PC-9 (cell line): ENCODE measurements around the gene TMEM258. TPM values are rescaled to one million over a fixed set of nuclear protein-coding genes. Genes with fewer than 3 reads are reported as not detected.

ENCODE experiments used
- BruUV-seq: library from RNA; stranded (reverse); fragments of 400-500 nt; replicated peaks from 2 replicates; lab custom pipeline; 2021; lab: Mats Ljungman, UMichigan
- CTCF ChIA-PET: fragments of 300-600 bp; sonication (Branson Sonifier 250); formaldehyde crosslinking; loops from one replicate; lab custom pipeline; 2022; ENCODE audit warnings: antibody characterized with exemption; lab: Charles Lee
- POLR2A ChIA-PET: fragments of 300-600 bp; sonication (Branson Sonifier 250); formaldehyde crosslinking; loops from one replicate; lab custom pipeline; 2022; ENCODE audit warnings: antibody characterized with exemption; ENCODE audit not compliant: unreplicated experiment; lab: Charles Lee
- DNase-seq, 2 experiments: peaks; one replicate each; pipeline versions ENCODE4 v3.0.0 to v3.0.0-alpha.2; 2015 to 2022; ENCODE audit warnings: mixed read lengths in 1 of 2
- H2AFZ ChIP-seq: fragments of 200-600 bp; sonication (generic); 2 replicates; pipeline ENCODE4 v1.8.1; 2017; ENCODE audit warnings: antibody characterized with exemption
- H3F3A ChIP-seq: fragments of 200-600 bp; sonication (generic); 2 replicates; pipeline ENCODE4 v1.8.1; 2017; ENCODE audit warnings: antibody characterized with exemption, mild to moderate bottlenecking, low read depth; ENCODE audit not compliant: insufficient read depth
- H3K27ac ChIP-seq: fragments of 200-600 bp; sonication (generic); 2 replicates; pipeline ENCODE4 v1.6.1; 2016; ENCODE audit warnings: mixed run types
- H3K27me3 ChIP-seq: fragments of 200-600 bp; sonication (generic); 2 replicates; pipeline ENCODE4 v1.6.1; 2016; ENCODE audit warnings: low read depth, mixed run types; ENCODE audit not compliant: insufficient read depth
- H3K36me3 ChIP-seq: fragments of 200-600 bp; sonication (generic); 2 replicates; pipeline ENCODE4 v1.6.1; 2016; ENCODE audit warnings: low read depth, mixed run types
- H3K4me1 ChIP-seq: fragments of 200-600 bp; sonication (generic); replicated peaks from 2 replicates; pipeline ENCODE4 v1.6.1; 2016; ENCODE audit warnings: mixed run types; ENCODE audit not compliant: insufficient read depth
- H3K4me2 ChIP-seq: fragments of 200-600 bp; sonication (generic); 2 replicates; pipeline ENCODE4 v1.6.1; 2017; ENCODE audit warnings: mixed run types
- H3K4me3 ChIP-seq: fragments of 200-600 bp; sonication (generic); 2 replicates; pipeline ENCODE4 v1.6.1; 2016; ENCODE audit warnings: mixed run types
- H3K79me2 ChIP-seq: fragments of 200-600 bp; sonication (generic); 2 replicates; pipeline ENCODE4 v1.6.1; 2017; ENCODE audit warnings: low read depth, mixed run types
- H3K9me2 ChIP-seq: fragments of 200-600 bp; sonication (generic); 2 replicates; pipeline ENCODE4 v1.8.1; 2017; ENCODE audit warnings: mild to moderate bottlenecking; ENCODE audit not compliant: insufficient read depth
- H3K9me3 ChIP-seq: fragments of 200-600 bp; sonication (generic); 2 replicates; pipeline ENCODE4 v1.8.1; 2016; ENCODE audit warnings: low read depth; ENCODE audit not compliant: insufficient read depth
- H4K20me1 ChIP-seq: fragments of 200-600 bp; sonication (generic); 2 replicates; pipeline ENCODE4 v1.8.1; 2017; ENCODE audit not compliant: insufficient read depth
- EZH2 ChIP-seq: fragments of 200-600 bp; sonication (generic); IDR thresholded peaks from 2 replicates; pipeline ENCODE4 v1.8.0; 2017; ENCODE audit warnings: antibody characterized with exemption, low read depth
- intact Hi-C: fragments of 100-400 bp; cut with micrococcal nuclease; formaldehyde crosslinking; loops from one replicate; pipeline ENCODE4 v1.10.0; 2022; ENCODE audit not compliant: unreplicated experiment
- total RNA-seq: library from RNA; stranded (reverse); gene quantifications from 2 replicates; pipeline ENCODE4 v1.2.3, GENCODE V29; 2021
- TF ChIP-seq, protein P1 (sequence below): fragments of 200-600 bp; sonication (generic); conservative IDR thresholded peaks from 2 replicates; pipeline ENCODE4 v1.6.1; 2017; ENCODE audit warnings: mixed run types, antibody characterized with exemption, mild to moderate bottlenecking, moderate library complexity

TMEM258 gene
- total RNA-seq, 1 experiment from 2014 or later: 217 TPM

GRCh38 chr11:61780581-61781162, 11.7 kb downstream of the TMEM258 start:
- ChIA-PET POLR2A (interaction anchor here (0.5 kb wide), 1 partner anchor 21 kb away, joined by 4 read pairs; no protein-coding TSS in a partner anchor), CTCF (no interaction called here)
- DNase-seq: no peak
- Histone ChIP-seq H2AFZ (no peak overlapping the region), H3K4me3 (no peak overlapping the region), H4K20me1 (peaks cover 5% of the 10 kb centered on the region; the same call in 1 of the 2 replicates), H3K9me2 (no peaks in the 10 kb centered on the region), H3K9me3 (no peaks in the 10 kb centered on the region), H3K36me3 (no peaks in the 10 kb centered on the region), H3K27me3 (no peaks in the 10 kb centered on the region), H3K79me2 (no peaks in the 10 kb centered on the region), H3F3A (peaks cover 13% of the 10 kb centered on the region), H3K4me1 (no peaks in the 10 kb centered on the region), H3K27ac (no peak overlapping the region), H3K4me2 (no peak overlapping the region)
- BruUV-seq: no TSS peak
- intact Hi-C loops: no loop called here
- no peak for TF ChIP-seq EZH2
- TF ChIP-seq, protein P1, sequence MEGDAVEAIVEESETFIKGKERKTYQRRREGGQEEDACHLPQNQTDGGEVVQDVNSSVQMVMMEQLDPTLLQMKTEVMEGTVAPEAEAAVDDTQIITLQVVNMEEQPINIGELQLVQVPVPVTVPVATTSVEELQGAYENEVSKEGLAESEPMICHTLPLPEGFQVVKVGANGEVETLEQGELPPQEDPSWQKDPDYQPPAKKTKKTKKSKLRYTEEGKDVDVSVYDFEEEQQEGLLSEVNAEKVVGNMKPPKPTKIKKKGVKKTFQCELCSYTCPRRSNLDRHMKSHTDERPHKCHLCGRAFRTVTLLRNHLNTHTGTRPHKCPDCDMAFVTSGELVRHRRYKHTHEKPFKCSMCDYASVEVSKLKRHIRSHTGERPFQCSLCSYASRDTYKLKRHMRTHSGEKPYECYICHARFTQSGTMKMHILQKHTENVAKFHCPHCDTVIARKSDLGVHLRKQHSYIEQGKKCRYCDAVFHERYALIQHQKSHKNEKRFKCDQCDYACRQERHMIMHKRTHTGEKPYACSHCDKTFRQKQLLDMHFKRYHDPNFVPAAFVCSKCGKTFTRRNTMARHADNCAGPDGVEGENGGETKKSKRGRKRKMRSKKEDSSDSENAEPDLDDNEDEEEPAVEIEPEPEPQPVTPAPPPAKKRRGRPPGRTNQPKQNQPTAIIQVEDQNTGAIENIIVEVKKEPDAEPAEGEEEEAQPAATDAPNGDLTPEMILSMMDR: no peak

GRCh38 chr11:61779666-61780525, 12.5 kb downstream of the TMEM258 start:
- Histone ChIP-seq H2AFZ (no peak overlapping the region), H3K27ac (no peak overlapping the region), H3K4me1 (no peaks in the 10 kb centered on the region), H3K79me2 (no peaks in the 10 kb centered on the region), H3K9me3 (no peaks in the 10 kb centered on the region), H3K4me2 (no peak overlapping the region), H3K9me2 (no peaks in the 10 kb centered on the region), H3F3A (peaks cover 13% of the 10 kb centered on the region), H3K36me3 (no peaks in the 10 kb centered on the region), H3K4me3 (no peak overlapping the region), H3K27me3 (no peaks in the 10 kb centered on the region), H4K20me1 (no peaks in the 10 kb centered on the region)
- intact Hi-C loops: no loop called here
- TF ChIP-seq, protein P1: no peak
- TF ChIP-seq EZH2: no peak
- POLR2A ChIA-PET: interaction anchor here (0.5 to 0.7 kb wide), 2 partner anchors 12 to 22 kb away, joined by 3 to 4 read pairs; no protein-coding TSS in a partner anchor
- DNase-seq: no peak
- CTCF ChIA-PET: interaction anchor here (1.1 kb wide), 1 partner anchor 29 kb away, joined by 3 read pairs; no protein-coding TSS in a partner anchor
- no TSS peak for BruUV-seq

GRCh38 chr11:61778920-61779650, 13.3 kb downstream of the TMEM258 start:
- H2AFZ ChIP-seq: no peak overlapping the region
- no peaks in the 10 kb centered on the region for H3K9me2 ChIP-seq
- intact Hi-C loops: no loop called here
- H3K4me3 ChIP-seq: no peak overlapping the region
- no TSS peak for BruUV-seq
- no peaks in the 10 kb centered on the region for H3K36me3 ChIP-seq
- no peak for TF ChIP-seq EZH2
- TF ChIP-seq, protein P1: no peak
- no peaks in the 10 kb centered on the region for H3K9me3 ChIP-seq
- no peaks in the 10 kb centered on the region for H3K27me3 ChIP-seq
- ChIA-PET POLR2A (interaction anchor here (0.7 kb wide), 1 partner anchor 13 kb away, joined by 3 read pairs; no protein-coding TSS in a partner anchor), CTCF (interaction anchor here (0.7 to 1.1 kb wide), 2 partner anchors 15 to 28 kb away, joined by 3 read pairs; no protein-coding TSS in a partner anchor)
- H3K4me1 ChIP-seq: no peaks in the 10 kb centered on the region
- DNase-seq: no peak
- H3K79me2 ChIP-seq: no peaks in the 10 kb centered on the region
- H3K27ac ChIP-seq: no peak overlapping the region
- H4K20me1 ChIP-seq: no peaks in the 10 kb centered on the region
- peaks cover 13% of the 10 kb centered on the region for H3F3A ChIP-seq
- no peak overlapping the region for H3K4me2 ChIP-seq
